IPS-15b (cell line): ENCODE data around the gene COL9A1.

ENCODE experiments used
- H3K27me3 ChIP-seq: one replicate; pipeline ENCODE4 v1.6.1; 2013; ENCODE audit warnings: low read length; ENCODE audit not compliant: control insufficient read depth, insufficient read depth
- H3K36me3 ChIP-seq: one replicate; pipeline ENCODE4 v1.6.1; 2013; ENCODE audit warnings: low read length; ENCODE audit not compliant: control insufficient read depth, insufficient read depth
- H3K4me1 ChIP-seq: one replicate; pipeline ENCODE4 v1.6.1; 2013; ENCODE audit warnings: mild to moderate bottlenecking, low read length; ENCODE audit not compliant: control insufficient read depth, insufficient read depth
- H3K4me3 ChIP-seq: one replicate; pipeline ENCODE4 v1.5.1; 2013; ENCODE audit warnings: low read depth, low read length
- H3K9ac ChIP-seq: one replicate; pipeline ENCODE4 v1.6.1; 2013; ENCODE audit warnings: low read depth, mild to moderate bottlenecking, low read length
- H3K9me3 ChIP-seq: one replicate; pipeline ENCODE4 v1.6.1; 2013; ENCODE audit warnings: mild to moderate bottlenecking, low read length; ENCODE audit not compliant: control insufficient read depth, insufficient read depth

The COL9A1 gene

DNA sequence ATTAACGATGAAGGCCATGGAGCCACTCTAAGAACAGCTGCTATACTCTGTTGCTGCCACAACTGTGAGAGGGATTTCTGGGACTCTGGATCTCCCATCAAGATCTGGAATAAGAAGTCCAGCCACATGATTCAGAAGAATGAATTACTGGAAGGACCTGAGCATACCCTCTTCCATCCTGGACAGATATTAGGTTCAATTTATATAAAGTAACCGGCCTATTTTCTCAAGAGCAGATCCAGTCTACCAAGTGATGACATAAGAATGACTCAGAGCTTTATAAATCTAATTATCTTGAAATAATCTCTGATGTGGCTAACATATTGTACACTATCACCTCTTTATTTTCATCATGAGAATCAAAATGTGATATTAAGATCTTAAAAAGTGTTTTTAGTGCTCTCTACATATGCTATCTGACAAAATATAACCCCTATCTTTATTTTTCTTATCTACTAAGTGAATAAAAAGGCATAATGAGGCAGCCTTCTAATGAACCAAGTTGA lies 45.1 kb downstream of the COL9A1 start:
- Histone ChIP-seq H3K27me3 (no peaks in the 10 kb centered on the region), H3K36me3 (peaks cover 2% of the 10 kb centered on the region), H3K9me3 (no peaks in the 10 kb centered on the region), H3K4me3 (no peak overlapping the region), H3K9ac (no peak overlapping the region), H3K4me1 (no peaks in the 10 kb centered on the region)

DNA sequence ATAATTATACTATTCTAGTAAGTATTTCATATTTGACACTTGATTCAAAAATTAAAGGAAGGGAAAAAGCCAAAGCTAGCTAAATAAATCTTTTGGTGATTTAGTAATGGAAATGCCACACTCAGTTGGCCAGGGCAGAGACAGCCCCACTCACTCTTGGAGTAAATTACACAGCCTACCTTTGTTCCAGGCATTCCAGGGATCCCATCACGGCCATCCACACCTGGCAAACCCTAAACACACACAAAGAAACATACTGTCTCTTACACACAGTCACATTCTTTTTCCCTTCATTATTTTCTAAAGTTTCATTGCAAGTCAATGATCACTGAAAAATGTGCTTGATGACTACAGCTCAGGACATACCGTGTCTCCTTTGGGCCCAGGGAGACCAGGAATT lies 48.1 kb downstream of the COL9A1 start:
- H3K4me3 ChIP-seq: no peak overlapping the region
- no peaks in the 10 kb centered on the region for H3K4me1 ChIP-seq
- H3K9ac ChIP-seq: no peak overlapping the region
- H3K36me3 ChIP-seq: no peaks in the 10 kb centered on the region
- H3K9me3 ChIP-seq: no peaks in the 10 kb centered on the region
- H3K27me3 ChIP-seq: no peaks in the 10 kb centered on the region

DNA sequence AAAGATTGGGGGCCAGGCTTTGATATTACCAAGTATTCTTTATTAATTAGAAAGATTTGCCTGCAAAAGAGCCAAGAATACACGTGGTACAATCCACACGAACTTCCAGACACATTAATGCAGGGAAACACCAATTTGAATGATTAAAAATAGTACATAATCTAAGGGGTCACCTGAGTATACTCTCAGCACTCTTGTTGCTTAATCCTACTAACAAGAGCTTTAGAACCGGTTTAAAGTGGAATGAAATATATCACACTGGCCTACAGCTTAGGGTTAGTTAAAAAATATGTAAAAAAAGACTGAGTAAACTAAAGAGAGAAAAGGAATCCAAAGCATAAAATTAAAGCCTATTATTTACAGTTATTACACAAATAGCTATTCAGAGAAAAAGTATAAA lies 49.0 kb downstream of the COL9A1 start:
- H3K36me3 ChIP-seq: no peaks in the 10 kb centered on the region
- no peak overlapping the region for H3K9ac ChIP-seq
- H3K4me1 ChIP-seq: no peaks in the 10 kb centered on the region
- H3K9me3 ChIP-seq: no peaks in the 10 kb centered on the region
- no peak overlapping the region for H3K4me3 ChIP-seq
- H3K27me3 ChIP-seq: no peaks in the 10 kb centered on the region

DNA sequence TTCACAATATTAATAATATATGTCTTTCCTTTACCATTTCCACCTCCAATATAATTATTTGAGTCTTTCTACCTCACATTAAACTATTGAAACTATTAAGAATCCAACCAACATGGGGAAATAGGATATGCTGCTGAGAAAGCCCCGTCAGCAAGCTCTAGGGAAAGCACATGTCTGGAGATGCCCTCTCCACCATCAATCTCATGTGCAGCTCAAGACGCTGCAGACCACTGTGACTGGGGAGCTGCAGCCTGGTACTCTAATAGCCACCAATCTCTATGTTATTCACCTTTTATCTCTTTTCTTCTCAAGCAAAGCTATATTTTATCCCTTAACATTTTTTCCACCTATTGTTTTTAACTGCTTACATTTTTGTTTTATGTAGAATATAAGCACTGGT lies 50.3 kb downstream of the COL9A1 start:
- H3K4me1 ChIP-seq: no peaks in the 10 kb centered on the region
- H3K9ac ChIP-seq: no peak overlapping the region
- H3K4me3 ChIP-seq: no peak overlapping the region
- no peaks in the 10 kb centered on the region for H3K27me3 ChIP-seq
- H3K36me3 ChIP-seq: no peaks in the 10 kb centered on the region
- H3K9me3 ChIP-seq: no peaks in the 10 kb centered on the region

DNA sequence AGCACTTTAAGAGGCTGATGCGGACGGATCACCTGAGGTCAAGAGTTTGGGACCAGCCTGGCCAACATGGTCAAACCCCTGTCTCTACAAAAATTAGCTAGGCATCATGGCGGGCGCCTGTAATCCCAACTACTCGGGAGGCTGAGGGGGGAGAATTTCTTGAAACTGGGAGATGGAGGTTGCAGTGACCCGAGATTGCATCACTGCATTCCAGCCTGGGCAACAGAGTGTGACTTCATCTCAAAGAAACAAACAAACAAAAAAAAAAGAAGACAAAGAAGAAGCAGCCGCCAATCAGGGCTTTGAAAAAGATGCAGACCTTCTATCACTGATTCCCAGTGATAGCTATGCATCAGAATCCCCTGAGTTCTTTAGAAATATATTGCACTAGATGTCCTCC lies 56.8 kb downstream of the COL9A1 start:
- no peak overlapping the region for H3K4me3 ChIP-seq
- H3K9ac ChIP-seq: no peak overlapping the region
- peaks cover 8% of the 10 kb centered on the region for H3K4me1 ChIP-seq
- no peaks in the 10 kb centered on the region for H3K36me3 ChIP-seq
- no peaks in the 10 kb centered on the region for H3K9me3 ChIP-seq
- H3K27me3 ChIP-seq: no peaks in the 10 kb centered on the region

DNA sequence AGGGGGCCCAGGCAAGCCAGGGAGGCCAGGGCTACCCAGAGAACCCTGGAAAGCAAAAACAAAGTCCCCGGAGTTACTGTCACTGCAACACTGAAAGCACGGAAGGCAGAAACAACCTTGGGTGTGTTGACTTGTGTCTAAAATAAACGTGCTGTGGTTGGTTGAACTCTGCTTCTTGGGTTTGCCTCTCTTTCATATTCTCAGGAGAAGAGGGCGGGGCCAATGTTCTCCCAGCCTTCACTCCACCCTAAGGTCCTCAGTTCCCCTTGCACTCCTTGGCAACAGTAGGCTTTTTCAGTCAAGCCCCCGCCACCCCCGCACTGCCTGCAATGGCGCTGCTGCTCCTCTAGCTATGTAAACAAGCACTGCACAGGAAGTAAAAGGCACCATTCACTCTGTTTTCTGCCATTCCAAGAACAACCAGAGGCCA lies 60.9 kb downstream of the COL9A1 start:
- Histone ChIP-seq H3K9ac (no peak overlapping the region), H3K36me3 (no peaks in the 10 kb centered on the region), H3K4me1 (peaks cover 8% of the 10 kb centered on the region), H3K4me3 (no peak overlapping the region), H3K9me3 (no peaks in the 10 kb centered on the region), H3K27me3 (no peaks in the 10 kb centered on the region)

DNA sequence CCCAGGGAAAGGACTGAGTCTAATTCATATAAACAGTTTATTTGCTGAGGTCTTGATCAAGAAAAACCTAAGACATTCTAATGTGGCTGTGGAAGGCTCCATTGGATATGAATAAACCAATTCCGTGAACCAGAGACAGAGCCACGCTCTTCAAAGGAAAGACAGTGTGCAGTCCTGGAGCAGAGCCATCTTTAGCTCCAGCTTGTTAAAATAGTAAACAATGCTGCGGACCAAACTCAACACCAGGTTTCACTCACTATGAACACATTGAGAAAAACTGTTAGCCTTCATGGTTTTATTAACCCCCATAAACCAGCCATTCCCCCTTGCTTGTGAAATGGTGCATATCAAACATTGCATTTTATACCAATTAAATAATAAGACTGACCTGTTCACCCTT lies 61.9 kb downstream of the COL9A1 start:
- Histone ChIP-seq H3K27me3 (no peaks in the 10 kb centered on the region), H3K4me3 (no peak overlapping the region), H3K9ac (no peak overlapping the region), H3K9me3 (no peaks in the 10 kb centered on the region), H3K36me3 (no peaks in the 10 kb centered on the region), H3K4me1 (peaks cover 8% of the 10 kb centered on the region)

DNA sequence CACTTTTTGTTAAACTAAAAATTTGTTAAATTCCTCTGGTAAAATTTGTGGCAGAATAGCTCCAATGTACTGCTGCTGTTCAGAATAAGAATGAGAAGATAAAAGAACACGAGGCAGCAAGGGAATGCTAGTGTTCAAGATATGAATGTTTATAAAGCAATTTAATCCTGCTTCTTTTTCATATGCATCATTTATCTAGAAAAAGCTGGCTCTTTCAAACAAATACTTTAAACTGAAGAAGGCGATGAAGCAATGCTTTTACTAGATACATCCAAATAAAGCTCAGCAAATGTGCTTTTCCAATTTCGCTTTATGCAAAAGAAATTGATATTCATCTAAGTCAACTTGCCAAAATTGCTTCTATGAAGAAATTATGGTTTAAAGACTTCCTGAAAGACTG lies 66.5 kb downstream of the COL9A1 start:
- Histone ChIP-seq H3K4me3 (no peak overlapping the region), H3K9ac (no peak overlapping the region), H3K36me3 (no peaks in the 10 kb centered on the region), H3K27me3 (no peaks in the 10 kb centered on the region), H3K9me3 (no peaks in the 10 kb centered on the region), H3K4me1 (no peaks in the 10 kb centered on the region)

DNA sequence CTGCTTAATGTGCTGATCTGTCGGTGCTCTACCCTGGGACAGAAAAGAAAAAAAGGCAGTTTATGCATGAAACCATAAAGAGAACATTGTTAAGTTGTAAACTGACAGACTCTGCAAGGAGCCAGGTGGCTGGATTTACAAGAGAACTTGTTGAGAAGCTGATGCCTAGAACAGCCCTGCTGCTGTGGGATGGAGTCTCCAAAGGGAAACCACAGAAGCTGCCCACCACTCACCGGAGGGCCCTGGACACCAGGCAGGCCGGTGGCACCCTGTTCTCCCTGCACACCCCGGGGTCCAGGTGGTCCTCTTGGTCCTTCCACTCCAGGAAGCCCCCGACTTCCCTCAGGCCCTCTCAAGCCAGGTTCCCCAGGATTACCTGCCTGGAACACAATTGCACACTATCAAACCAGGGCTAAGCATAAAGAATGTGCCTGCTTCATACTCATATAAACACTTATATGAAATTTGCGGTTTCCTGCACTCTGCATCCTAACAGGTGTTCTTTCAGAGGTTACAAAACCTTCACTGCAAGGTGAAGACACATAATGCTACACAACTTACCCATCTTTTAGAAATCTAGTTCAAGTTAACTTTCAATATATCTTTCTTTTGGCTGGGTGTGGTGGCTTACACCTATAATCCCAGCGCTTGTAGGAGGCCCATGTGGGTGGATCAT lies 68.2 kb downstream of the COL9A1 start:
- Histone ChIP-seq H3K4me1 (no peaks in the 10 kb centered on the region), H3K4me3 (no peak overlapping the region), H3K9me3 (no peaks in the 10 kb centered on the region), H3K27me3 (no peaks in the 10 kb centered on the region), H3K36me3 (no peaks in the 10 kb centered on the region), H3K9ac (no peak overlapping the region)

DNA sequence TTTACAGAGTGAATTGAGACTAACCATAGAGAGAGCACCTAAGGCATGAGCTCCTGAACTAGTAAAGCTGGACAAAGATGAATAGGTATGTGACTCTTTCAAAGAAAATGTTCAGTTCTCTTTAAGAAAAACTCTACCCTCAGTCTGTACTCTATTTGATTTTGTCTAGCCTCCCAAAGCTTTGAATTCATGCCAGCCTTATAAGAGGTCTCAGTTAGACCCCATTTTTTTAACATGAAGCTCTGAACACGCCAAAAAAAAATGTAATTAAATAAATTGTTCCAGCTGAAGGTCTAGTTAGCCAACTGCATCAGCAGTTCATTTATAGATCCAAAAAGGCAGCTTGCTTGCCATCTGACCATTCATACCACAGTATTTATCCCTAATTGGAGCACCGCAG lies 71.6 kb downstream of the COL9A1 start:
- Histone ChIP-seq H3K9ac (no peak overlapping the region), H3K4me3 (no peak overlapping the region), H3K9me3 (no peaks in the 10 kb centered on the region), H3K4me1 (no peaks in the 10 kb centered on the region), H3K27me3 (no peaks in the 10 kb centered on the region), H3K36me3 (no peaks in the 10 kb centered on the region)

DNA sequence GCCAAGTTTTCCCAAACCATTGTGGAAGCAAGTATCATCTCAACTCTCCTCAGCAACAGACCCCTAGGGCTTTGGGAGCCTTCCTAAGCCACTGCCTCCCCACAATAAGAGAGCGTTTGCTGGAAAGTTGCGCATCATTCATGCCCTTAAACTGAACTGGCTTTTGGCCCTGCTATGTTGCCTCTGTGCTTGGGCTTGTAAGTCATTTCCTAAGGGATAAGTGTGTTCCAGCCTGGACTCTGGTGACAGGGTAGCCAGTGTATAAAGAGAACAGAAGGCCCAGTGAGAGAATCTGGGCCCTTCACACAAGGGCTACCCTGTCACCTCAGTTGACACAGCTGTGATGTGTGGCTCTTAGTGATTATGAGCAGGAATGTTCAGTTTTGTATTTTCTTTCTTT lies 77.8 kb downstream of the COL9A1 start:
- H3K4me1 ChIP-seq: no peaks in the 10 kb centered on the region
- H3K9me3 ChIP-seq: no peaks in the 10 kb centered on the region
- no peaks in the 10 kb centered on the region for H3K36me3 ChIP-seq
- no peak overlapping the region for H3K9ac ChIP-seq
- no peak overlapping the region for H3K4me3 ChIP-seq
- H3K27me3 ChIP-seq: no peaks in the 10 kb centered on the region

DNA sequence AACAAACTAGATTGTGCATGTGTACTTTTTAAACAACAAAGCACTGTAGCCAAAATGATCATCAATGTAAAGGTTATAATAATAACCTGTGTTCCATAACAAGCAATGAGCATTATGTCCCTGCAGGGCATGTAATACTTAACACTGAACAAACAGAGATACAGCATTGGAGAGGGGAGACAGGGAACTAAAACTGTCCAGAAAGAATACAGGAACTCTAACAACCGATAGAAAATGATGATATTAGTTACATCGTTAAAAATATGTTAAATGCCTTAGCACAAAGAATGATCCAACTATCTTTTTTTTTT lies 80.5 kb downstream of the COL9A1 start:
- Histone ChIP-seq H3K4me3 (no peak overlapping the region), H3K9me3 (no peaks in the 10 kb centered on the region), H3K36me3 (no peaks in the 10 kb centered on the region), H3K27me3 (no peaks in the 10 kb centered on the region), H3K9ac (no peak overlapping the region), H3K4me1 (no peaks in the 10 kb centered on the region)
